HG03521 (cell line): ENCODE measurements around the gene TMEM87A.
"Not testable (repeated sequence)": the region's sequence is repeated elsewhere in the genome, so short reads cannot be mapped to it uniquely, and the experiment has no call there.

Source experiments
- ATAC-seq: cut with Tn5 transposase; IDR thresholded peaks from one replicate; pipeline ENCODE4 v1.9.1; 2021; ENCODE audit warnings: mild to moderate bottlenecking, moderate library complexity; ENCODE audit not compliant: unreplicated experiment

The TMEM87A gene

GRCh38 chr15:42272939-42273899 lies at the start of gene TMEM87A, which contains the start of gene GANC:
Gene TMEM87A (minus strand): TSS chr15:42273433. CDS start chr15:42273398, 35 bp downstream.
Gene GANC (plus strand): TSS chr15:42273201. CDS start chr15:42274482, 1,281 bp downstream.
- peak; percentile 86 for ATAC-seq

GRCh38 chr15:42319206-42319605 lies 46.0 kb upstream of the TMEM87A start:
- ATAC-seq: no peak

DNA sequence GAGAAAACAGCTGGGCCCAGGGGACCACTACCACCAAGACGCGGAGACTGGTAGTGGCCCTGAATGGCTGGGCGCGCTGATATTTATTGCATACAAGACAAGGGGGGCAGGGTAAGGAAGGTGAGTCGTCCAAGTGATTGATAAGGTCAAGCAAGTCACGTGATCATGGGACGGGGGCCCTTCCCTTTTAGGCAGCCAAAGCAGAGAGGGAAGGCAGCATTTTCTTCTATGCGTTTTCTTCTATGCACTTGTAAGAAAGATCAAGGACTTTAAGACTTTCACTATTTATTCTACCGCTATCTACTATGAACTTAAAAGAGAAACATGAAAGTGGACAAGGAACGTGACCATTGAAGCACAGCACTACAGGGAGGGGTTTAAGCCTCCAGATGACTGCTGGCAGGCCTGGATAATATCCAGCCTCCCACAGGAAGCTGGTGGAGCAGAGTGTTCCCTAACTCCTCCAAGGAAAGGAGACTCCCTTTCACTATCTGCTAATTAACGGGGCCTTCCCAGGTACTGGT lies 43.1 kb upstream of the TMEM87A start:
- ATAC-seq: not testable (repeated sequence)

- ATAC-seq: no peak
Observed at GRCh38 chr15:42315521-42315920, 42.3 kb upstream of the TMEM87A start.

DNA sequence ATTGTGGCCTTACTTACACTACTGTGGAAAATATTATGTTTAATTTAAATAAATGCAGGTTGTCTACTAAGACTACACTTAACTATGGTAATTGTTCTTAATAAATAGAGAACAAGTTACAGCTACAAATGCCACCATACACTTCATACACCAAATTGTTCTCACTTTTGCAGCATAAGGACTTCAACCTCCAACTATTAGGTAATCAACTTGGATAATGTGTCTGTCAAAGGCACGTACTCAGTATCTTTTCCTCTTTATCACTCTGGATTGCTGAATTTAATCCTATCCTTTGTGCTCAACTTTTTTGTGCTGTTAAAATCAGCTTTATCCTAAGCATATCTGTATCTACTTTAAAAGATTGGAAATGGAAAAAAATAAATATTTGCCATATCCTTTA lies 41.6 kb upstream of the TMEM87A start:
- ATAC-seq: no peak

GRCh38 chr15:42313463-42313862 lies 40.2 kb upstream of the TMEM87A start:
- ATAC-seq: no peak

DNA sequence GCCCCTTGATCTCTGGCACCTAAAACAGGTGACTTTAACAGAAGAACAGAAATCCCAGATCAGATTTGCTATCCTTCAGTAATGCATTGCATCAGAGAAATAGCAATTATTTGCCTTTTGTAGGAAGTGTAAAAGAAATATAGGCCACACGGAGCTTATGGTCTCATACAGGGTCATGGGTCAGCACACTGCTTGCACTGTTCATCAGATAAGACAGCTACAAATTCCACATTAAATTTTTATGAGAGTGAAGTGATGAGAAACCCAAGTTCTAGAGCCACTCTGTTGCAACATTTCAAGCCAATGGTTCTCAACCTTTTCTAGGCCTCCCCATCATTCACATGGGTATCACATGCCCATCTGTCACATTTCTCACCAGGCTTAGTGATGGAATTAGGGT lies 33.4 kb upstream of the TMEM87A start:
- ATAC-seq: no peak

GRCh38 chr15:42301004-42301403 lies 27.8 kb upstream of the TMEM87A start:
- ATAC-seq: not testable (repeated sequence)

- no peak for ATAC-seq
Observed at GRCh38 chr15:42289166-42289565, 15.9 kb upstream of the TMEM87A start.

- ATAC-seq: no peak
Observed at GRCh38 chr15:42287931-42288330, 14.7 kb upstream of the TMEM87A start.

DNA sequence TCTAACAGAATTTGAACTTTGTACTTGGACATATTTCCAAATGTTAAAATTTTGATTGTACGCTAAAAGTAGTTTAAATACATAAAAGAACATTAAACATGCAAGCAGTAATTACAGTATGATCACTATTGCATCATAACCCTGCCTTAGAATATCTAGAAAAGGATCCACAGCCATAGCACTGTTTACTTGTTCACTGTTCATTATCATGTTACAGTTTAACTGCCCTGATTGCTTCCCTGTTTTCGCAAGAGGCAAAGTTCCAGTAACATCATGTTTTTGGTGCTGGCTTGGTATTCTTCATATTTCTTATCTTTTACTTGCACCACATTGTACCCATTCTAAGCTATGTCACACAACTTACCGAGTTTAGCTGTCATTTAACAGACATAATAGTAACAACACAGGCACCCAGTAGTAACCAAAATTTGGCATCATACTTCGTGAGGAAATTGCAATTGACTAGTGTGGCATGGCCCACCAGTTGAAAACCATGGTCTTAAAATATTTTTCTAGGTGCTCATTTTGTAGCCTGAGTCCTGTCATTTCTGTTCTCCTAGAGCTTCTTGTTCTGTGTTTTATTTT lies 13.3 kb upstream of the TMEM87A start:
- no peak for ATAC-seq

GRCh38 chr15:42285034-42285433 lies 11.8 kb upstream of the TMEM87A start:
- ATAC-seq: no peak

DNA sequence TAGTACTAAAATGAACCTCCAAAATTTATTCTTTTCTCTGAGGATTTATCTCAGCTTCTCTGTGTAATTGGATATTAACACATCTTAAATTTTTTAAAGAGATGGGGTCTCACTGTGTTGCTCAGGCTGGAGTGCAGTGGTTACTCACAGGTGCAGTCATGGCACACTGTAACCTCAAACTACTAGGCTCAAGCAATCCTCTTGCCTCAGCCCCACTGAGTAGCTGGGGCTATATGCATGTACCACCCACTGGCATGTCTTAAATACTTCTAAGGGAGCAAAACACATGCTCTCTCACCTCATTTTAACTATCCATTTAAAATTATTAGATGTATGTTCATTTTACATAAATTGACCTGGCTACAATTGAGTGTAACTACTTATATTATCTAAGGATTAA lies 11.3 kb upstream of the TMEM87A start:
- ATAC-seq: no peak

DNA sequence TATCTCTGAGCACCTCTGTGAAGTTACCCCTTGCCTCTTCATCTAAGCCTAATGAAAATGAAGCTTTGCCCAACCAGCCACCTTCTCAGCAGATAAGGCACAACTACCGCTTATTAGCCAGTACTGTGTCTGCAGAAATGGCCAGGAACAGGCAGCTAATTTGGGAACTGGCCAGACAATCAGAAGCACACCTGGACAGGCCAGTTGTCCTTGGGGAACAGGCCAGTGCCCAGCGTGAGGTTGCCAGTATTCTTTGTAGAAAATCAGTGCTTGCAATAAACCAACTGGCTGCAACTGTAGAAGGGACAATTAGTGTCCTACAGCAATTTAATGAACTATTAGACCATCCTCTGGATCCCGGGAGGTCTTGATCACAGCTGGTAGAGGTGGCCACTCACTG lies 10.4 kb upstream of the TMEM87A start:
- ATAC-seq: no peak

DNA sequence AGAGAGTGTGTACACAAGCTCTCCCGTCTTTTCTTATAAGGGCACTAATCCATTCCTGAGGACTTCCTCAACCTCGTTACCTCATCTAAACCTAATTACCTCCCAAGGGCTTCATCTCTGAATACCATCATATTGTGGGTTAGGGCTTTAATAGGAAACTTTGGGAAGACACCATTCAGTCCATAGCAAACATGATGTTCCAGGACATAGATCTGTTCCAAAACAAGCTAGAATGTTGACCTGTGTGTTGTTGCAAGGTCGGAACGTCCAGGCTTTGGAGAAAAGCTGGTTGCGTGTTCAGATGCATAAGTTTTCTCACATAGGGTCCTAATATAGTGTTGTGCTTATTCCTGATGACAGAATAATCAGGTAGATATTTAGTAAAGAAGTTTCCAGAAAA lies 9.7 kb upstream of the TMEM87A start:
- ATAC-seq: no peak

- ATAC-seq: no peak
Observed at GRCh38 chr15:42282344-42282743, 9.1 kb upstream of the TMEM87A start.

DNA sequence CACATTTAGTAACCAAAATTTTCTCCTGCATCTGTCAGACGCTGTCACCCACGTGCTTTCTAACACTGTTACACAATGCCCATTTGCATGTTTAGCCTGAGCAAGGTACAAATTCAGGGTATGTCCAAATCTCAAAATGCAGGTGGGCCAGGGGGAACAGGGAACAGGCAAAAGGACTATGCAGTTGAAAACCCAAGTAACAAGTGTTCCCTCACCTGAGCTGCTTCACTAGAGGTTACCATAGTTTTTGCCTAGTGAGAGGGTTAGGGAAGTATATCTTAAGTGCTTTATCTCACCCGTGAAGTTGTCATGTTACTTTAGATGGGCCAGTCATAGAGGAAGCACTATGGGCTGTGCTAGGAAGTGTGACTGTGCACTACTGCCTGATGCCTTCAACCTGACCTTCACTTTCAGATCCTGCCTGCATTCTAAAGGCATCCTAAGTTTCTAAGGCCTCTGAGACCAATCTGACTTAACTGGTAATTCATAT lies 6.0 kb upstream of the TMEM87A start:
- ATAC-seq: no peak

GRCh38 chr15:42276762-42277161 lies 3.5 kb upstream of the TMEM87A start:
- no peak for ATAC-seq

DNA sequence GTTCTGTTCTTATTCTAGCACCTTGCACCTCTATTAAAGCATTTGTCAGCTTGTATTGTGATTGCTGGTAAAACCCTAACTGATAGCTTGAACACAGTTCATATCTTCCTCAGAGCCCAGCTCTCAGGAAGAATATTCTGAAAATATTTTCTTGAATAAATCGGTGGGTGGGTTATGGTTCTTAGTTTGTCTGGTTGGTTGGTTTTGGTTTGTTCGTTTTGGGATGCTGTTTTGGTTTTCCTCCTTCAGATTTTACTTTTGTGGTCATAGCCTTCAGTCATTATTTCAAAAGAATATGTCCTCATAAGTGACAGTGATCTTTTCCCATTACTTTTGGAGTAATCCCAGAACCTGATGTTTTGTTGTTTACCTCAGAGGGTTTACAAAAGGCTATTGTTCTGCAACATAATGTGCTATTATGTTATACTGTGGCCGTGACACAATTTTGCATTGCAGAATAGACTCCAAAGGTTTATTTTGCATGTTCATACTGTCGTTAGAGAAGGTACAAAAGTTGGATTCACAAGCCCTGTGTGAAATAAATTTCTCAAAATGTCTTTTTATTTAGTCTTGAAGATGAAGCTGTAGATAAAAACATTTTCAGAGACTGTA lies 2.7 kb upstream of the TMEM87A start:
- no peak for ATAC-seq

DNA sequence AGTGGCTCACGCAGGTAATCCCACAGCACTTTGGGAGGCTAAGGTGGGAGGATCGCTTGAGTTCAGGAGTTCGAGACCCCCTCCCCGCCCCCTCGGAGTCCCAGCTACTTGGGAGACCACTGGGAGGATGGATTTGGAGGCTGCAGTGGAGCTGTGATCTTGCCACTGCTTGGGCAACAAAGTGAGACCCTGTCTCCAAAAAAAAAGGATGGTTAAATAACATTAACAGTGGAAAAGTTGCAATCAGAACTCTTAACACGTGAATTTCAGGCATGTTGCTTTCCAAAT lies 1.4 kb upstream of the TMEM87A start:
- no peak for ATAC-seq

GRCh38 chr15:42273900-42274701 lies 868 bp upstream of the TMEM87A start:
- peak; percentile 24 for ATAC-seq
